GM18520 (cell line): ENCODE data around the gene MRPS26.
"Not testable (repeated sequence)": the region's sequence is repeated elsewhere in the genome, so short reads cannot be mapped to it uniquely, and the experiment has no call there.

Source experiments
- ATAC-seq: cut with Tn5 transposase; IDR thresholded peaks from one replicate; pipeline ENCODE4 v1.9.1; 2021; ENCODE audit not compliant: unreplicated experiment

Gene MRPS26

GRCh38 chr20:3045816-3046676, at the start of gene MRPS26:
TSS of gene MRPS26 (plus strand) at chr20:3046052. CDS start at chr20:3046069, 17 bp downstream.
- peak; percentile 89 for ATAC-seq

- no peak for ATAC-seq
Observed at GRCh38 chr20:2998728-2999127, 47.1 kb upstream of the MRPS26 start.

- peak; percentile 50 for ATAC-seq
Observed at GRCh38 chr20:3000852-3001523, 44.9 kb upstream of the MRPS26 start.

GRCh38 chr20:3003416-3003815, 42.4 kb upstream of the MRPS26 start:
- ATAC-seq = no peak

GRCh38 chr20:3010985-3011723, 34.7 kb upstream of the MRPS26 start:
- no peak for ATAC-seq

- ATAC-seq = no peak
Observed at GRCh38 chr20:3011752-3012151, 34.1 kb upstream of the MRPS26 start.

GRCh38 chr20:3013771-3014170, 32.1 kb upstream of the MRPS26 start:
- ATAC-seq = no peak

GRCh38 chr20:3014179-3014578, 31.7 kb upstream of the MRPS26 start:
- no peak for ATAC-seq

- ATAC-seq = no peak
Observed at GRCh38 chr20:3014662-3015061, 31.2 kb upstream of the MRPS26 start.

- ATAC-seq = not testable (repeated sequence)
Observed at GRCh38 chr20:3015302-3015701, 30.6 kb upstream of the MRPS26 start.

- no peak for ATAC-seq
Observed at GRCh38 chr20:3021327-3021726, 24.5 kb upstream of the MRPS26 start.

- no peak for ATAC-seq
Observed at GRCh38 chr20:3021777-3022176, 24.1 kb upstream of the MRPS26 start.

- ATAC-seq = not testable (repeated sequence)
Observed at GRCh38 chr20:3022559-3023490, 23.0 kb upstream of the MRPS26 start.

GRCh38 chr20:3027987-3028386, 17.9 kb upstream of the MRPS26 start:
- no peak for ATAC-seq

GRCh38 chr20:3031524-3032147, 14.2 kb upstream of the MRPS26 start:
- no peak for ATAC-seq

GRCh38 chr20:3032624-3033023, 13.2 kb upstream of the MRPS26 start:
- ATAC-seq = no peak

- no peak for ATAC-seq
Observed at GRCh38 chr20:3037654-3038053, 8.2 kb upstream of the MRPS26 start.

GRCh38 chr20:3038454-3038853, 7.4 kb upstream of the MRPS26 start:
- ATAC-seq = no peak

- no peak for ATAC-seq
Observed at GRCh38 chr20:3039426-3039825, 6.4 kb upstream of the MRPS26 start.

GRCh38 chr20:3040086-3040485, 5.8 kb upstream of the MRPS26 start:
- no peak for ATAC-seq
